SH-SY5Y (cell line): Measurements from ENCODE around the gene SEMA4B.

Source experiments
- GATA2 ChIP-seq: IDR thresholded peaks from 2 replicates; pipeline ENCODE4 v1.6.1; 2011; ENCODE audit warnings: mild to moderate bottlenecking, low read depth, low read length
- GATA3 ChIP-seq: IDR thresholded peaks from 2 replicates; pipeline ENCODE4 v1.6.1; 2011; ENCODE audit warnings: low read depth, mild to moderate bottlenecking, low read length, moderate library complexity

SEMA4B gene

DNA sequence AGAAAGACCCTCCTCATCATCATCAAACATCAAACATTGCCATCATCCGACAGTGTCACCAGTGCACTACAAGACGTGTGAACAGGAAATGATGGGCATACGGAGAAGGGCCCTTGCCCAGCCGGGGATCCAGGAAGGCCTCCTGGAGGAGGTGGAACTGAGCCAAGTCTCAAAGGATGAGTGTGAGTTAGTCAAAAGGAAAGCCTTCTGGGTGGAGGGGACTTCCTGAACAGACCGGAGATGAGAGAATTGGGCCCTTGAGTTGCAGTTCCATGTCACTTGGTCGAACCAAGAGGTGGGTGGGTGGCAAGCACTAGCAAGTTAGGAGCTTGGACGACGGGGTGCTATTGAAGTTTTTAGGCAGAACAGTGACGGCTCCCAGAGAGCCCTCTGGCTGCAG lies 8.5 kb downstream of the SEMA4B start:
- TF ChIP-seq GATA2: no peak
- no peak for TF ChIP-seq GATA3

- TF ChIP-seq GATA3: no peak
- TF ChIP-seq GATA2: no peak
Observed at GRCh38 chr15:90210593-90210992, 9.5 kb downstream of the SEMA4B start.

DNA sequence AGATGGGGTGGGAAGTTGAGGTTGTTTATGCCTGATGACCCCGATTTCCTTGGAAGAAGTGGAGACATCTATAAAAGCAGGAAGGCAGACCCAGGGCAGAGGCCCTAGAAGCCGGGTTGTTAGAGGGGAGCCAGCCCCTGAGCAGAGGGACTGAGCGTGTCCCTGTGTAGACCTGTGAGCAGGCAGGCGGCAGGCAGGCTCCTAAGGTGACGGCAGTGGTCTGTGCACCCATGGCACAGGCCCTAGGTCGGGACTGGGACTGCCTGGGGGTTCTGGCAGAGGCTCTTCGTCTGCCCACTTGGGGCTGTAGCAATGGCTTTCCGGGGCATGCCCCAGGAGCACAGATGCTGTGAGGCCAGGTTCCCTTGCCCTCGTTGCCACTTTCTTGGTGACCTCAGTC lies 9.9 kb downstream of the SEMA4B start:
- no peak for TF ChIP-seq GATA3
- no peak for TF ChIP-seq GATA2

DNA sequence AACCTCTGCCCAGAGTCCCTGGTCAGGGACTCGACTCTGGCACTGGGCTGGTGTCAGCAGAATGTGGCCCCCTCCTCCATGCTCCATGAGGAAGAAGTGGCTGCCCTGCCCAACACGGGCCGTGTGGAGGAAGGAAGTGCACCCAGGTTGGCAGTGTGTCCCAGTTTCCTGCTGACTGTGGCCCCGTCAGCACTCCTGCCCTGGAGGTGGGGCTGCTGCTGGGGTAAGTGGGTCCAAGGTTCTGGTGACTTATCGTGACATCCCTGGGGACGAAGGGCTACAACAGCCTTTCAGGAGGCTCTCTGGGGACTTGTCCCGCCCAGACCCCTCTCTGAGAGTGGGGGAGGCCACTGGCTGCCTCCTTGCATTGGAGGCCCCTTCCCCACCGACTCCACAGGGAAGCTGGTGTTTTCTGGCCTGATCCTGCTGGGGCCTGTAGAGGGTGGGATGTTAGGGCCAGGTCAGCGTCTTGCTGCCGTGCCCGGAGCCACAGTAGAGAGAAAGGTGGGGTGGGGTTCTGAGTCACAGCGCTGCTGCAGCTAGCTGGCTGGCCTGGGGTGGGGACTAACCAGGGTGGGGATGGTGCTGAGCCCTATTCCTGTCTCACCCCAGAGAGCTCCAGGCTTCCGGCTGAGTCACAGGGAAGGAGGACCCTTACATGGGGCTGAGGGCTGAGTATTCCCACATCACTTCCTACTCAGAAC lies 10.5 kb downstream of the SEMA4B start:
- no peak for TF ChIP-seq GATA2
- TF ChIP-seq GATA3: no peak

DNA sequence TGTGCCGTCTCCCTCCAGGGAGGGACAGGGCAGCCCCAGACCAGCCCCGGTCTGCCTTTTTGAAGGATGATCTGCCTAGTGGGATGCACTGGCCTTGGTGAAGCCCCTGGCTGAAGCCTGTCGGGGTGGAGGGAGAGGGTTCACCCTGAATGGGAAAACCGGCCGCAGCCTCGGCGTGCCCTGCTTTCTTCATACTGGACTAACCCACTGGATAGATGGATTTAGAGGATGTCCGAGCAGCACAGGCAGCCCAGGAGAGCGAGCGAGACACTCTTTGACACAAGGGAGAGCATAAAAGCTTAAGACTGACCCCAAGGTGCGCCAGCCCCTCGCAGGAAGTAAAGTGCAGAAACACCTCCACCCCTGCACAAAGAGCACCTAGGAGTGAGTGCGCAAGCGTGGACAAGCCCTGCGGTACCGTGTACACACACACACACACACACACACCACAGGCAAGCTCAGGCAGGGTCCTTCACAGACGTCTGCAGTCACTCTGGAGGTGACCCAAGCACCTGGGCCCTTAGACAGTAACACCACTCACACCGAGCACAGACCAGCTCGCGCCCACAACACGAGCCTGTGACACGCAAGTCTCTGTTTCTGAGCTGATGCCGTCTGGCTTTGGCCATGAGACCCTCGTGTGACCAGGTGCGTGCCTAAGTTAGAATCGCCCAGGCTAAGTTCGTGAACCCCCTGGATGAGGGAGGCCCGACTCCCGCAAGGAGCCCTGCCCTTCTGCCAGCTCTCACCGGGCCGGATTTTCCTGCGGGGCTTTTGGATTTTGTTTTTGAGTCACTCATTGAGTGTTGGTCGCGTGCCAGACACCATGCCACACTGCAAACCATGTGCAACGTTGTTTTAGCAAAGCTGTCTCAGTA lies 11.3 kb downstream of the SEMA4B start:
- TF ChIP-seq GATA2: no peak
- TF ChIP-seq GATA3: no peak

- TF ChIP-seq GATA3 (no peak), GATA2 (no peak)
Observed at GRCh38 chr15:90213122-90213817, 12.1 kb downstream of the SEMA4B start.

DNA sequence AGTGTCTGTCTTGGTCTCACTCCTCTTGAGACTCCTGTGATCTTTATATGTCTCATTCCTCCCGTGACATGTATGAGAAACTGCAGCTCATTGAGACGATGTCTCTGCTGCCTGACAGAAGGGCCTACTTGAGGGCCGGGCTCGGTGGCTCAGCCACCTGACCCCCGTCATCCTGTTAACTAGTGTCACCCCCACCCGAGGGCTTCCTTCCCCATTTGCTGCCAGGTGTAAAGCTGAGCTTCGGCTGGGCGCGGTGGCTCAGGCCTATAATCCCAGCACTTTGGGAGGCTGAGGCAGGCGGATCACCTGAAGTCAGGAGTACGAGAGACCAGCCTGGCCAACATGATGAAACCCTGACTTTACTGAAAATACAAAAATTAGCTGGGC lies 12.7 kb downstream of the SEMA4B start:
- TF ChIP-seq GATA2: no peak
- TF ChIP-seq GATA3: no peak

DNA sequence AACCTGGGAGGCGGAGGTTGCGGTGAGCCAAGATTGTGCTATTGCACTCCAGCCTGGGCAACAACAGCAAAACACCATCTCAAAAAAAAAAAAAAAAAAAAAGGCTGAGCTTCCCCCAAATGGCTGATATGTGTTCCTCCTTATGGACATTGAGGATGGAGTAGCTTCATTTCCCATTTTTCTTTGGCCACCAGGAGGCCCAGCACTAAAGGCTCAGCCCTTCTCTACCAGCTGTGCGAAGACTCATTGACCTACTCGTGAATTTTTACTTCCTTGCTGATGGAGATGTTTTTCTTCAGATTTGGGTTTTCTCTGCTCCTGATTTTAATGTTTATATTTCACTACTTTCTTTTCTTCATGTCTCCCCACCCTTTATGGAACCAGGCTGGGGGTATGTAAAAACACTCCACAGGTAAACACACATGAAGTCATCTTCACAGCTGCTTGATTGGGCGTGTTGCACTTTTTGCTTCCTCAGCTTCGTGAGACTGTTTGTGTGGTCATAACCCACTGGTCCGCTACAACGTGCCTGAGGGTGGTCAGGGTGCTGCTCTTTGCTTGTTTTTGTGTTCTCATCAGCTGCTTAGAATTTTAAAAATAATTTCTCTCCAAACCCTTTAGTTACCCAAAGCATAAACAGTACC lies 13.5 kb downstream of the SEMA4B start:
- TF ChIP-seq GATA3 (no peak), GATA2 (no peak)

DNA sequence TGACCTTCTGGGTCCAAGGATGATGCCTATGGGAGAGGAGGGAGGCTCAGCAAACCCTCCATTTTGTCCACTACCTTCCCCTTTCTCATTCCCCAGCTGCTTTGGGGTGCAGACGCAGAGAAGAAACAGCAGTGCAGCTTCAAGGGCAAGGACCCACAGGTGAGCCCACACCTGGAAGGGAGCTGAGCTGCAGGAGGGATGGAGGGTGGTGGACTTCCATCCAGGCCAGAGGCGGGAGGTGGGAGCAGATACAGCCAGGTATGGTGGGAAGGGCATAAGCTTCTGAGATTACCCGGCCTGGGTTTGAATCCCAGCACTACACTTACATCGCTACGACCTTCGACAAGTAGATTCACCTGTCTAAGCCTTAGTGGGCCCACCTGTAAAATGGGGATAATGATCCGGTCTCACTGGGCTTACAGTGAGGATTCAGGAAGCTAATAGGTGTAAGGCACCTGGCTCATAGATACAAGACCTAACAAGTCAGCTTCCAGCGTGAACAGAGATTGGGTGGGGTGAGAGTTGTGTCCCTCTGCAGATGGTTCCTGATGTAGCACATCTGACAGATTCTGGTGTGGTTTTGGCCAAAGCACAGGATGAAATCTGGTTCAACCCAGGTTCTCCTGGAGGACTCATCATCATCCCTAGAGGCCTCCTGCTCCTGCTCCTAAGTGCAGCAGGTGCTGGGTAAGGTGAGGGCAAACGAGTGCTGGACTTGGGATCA lies 16.7 kb downstream of the SEMA4B start:
- no peak for TF ChIP-seq GATA3
- no peak for TF ChIP-seq GATA2

DNA sequence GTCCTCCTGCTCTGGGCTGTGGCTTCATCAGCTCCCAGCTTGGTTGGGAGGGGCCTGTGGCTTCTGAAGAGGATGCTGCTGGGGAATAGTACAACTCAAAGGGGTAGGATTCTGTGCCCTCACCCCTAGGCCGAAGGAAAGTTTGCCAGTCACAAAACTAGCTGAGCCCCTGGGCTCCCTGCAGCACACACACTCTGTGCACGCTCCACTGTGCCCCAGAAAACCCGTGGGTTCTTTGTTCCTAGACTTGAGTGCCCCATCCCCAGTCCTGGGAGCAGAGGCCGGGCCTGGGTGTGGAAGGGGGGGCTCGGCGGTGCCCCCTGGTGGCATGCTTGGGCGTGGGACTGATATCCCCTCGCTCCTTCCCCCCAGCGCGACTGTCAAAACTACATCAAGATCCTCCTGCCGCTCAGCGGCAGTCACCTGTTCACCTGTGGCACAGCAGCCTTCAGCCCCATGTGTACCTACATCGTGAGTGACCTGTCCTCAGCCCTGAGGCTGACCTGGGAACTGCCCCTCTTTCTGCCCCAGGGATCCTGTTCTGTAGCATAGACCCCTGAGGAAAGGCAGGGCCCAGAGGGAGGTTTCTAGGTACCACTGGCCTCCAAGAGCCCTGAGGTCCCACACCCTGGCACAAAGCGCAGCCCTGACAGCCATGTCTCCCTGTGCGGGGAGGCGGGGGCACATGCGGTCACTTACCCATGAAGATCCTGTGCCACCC lies 18.5 kb downstream of the SEMA4B start:
- TF ChIP-seq GATA3 (no peak), GATA2 (no peak)

DNA sequence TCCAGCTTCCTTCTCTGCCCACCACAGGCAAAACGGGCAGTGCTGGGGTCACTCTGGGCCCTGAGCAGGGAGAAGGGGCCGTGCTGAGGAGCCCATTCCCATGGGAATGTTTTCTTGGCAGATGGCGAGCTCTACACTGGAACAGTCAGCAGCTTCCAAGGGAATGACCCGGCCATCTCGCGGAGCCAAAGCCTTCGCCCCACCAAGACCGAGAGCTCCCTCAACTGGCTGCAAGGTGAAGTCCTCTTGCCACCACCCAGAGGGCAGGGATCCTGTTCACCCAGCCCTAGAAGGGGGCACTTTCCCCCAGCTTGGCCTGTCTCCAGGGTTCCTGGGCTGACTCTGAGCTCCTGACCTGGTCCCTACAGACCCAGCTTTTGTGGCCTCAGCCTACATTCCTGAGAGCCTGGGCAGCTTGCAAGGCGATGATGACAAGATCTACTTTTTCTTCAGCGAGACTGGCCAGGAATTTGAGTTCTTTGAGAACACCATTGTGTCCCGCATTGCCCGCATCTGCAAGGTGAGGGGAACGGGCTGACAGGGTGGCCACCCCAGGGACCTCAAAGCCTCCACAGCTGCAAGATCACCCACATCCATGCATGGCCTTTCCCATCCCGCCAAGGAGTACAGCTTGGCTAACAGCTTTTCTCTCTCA lies 20.2 kb downstream of the SEMA4B start:
- no peak for TF ChIP-seq GATA2
- TF ChIP-seq GATA3: no peak

DNA sequence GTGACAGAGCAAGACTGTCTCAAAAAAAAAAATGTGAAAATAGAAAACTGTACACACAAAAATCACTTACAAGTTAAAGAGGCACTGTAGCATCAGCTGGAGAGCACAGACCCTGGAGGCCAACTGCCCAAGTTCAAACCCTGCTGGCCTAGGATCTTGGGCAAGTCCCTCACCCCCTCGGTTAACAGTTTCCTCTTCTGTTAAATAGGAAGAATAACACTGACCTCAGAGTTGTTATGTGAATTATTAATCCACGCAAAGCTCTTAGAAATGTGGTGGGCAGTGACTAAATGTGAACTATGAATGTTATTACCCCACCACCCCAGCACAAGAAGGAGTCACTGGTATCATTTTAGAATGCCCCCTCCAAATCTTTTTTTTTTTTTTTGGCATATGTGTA lies 21.4 kb downstream of the SEMA4B start:
- TF ChIP-seq GATA3 (no peak), GATA2 (no peak)

DNA sequence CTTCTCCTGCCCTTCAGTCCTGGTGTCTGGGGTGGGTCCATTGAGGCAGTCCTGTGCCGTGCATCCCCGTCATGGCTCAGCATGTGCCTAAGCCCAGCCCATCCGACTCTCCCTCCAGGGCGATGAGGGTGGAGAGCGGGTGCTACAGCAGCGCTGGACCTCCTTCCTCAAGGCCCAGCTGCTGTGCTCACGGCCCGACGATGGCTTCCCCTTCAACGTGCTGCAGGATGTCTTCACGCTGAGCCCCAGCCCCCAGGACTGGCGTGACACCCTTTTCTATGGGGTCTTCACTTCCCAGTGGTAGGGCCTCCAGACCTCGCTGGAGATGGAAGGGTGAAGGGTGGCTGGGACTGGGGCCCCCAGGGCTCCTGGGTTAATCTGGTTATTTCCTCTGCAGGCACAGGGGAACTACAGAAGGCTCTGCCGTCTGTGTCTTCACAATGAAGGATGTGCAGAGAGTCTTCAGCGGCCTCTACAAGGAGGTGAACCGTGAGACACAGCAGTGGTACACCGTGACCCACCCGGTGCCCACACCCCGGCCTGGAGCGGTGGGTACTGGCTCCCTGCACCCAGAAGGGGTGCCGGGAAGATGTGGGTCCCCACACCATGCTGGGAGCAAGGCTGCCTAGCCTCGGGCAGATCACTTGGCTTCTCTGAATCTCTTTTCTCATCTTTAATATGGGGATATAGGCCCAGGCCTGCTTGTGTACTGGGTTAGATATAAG lies 22.5 kb downstream of the SEMA4B start:
- TF ChIP-seq GATA2 (no peak), GATA3 (no peak)
